ENCODE data around the gene SDC3. TPM values are rescaled to one million over a fixed set of nuclear protein-coding genes. Genes with fewer than 3 reads are reported as not detected.

Gene SDC3
- total RNA-seq, 1 donor from 2014 or later, result 2.4 TPM

DNA sequence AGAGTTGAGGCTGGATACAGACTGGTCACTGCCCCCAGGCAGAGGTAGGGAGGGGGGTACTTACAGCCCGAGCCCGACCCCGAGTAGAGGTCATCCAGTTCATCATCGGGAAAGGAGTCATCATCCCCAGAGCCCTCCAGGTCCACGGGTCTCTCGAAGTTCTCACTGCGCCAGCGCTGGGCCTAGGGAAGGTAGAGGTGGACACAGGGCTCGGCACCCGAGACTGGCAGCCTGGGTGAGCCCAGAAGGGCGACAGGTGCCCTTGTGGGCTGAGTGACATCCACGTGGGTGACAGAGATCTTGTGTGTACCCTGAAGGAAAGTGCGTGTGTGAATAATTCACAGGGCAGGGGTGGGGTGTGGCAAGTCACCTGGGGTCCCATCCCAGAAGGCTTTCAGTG is 30.0 kb downstream of the SDC3 start:
- Histone ChIP-seq H3K27me3 (ENCODE audit: control insufficient read depth, insufficient read depth, low read length) (peaks cover 2% of the 10 kb centered on the region), H3K4me3 (ENCODE audit: low read depth, low read length) (no peak overlapping the region), H3K36me3 (ENCODE audit: control insufficient read depth, insufficient read depth, low read length) (peaks cover 2% of the 10 kb centered on the region)
- DNase-seq (ENCODE audit: low read depth), result no peak
- FAIRE-seq, result no peak
- TF ChIP-seq, protein P1, sequence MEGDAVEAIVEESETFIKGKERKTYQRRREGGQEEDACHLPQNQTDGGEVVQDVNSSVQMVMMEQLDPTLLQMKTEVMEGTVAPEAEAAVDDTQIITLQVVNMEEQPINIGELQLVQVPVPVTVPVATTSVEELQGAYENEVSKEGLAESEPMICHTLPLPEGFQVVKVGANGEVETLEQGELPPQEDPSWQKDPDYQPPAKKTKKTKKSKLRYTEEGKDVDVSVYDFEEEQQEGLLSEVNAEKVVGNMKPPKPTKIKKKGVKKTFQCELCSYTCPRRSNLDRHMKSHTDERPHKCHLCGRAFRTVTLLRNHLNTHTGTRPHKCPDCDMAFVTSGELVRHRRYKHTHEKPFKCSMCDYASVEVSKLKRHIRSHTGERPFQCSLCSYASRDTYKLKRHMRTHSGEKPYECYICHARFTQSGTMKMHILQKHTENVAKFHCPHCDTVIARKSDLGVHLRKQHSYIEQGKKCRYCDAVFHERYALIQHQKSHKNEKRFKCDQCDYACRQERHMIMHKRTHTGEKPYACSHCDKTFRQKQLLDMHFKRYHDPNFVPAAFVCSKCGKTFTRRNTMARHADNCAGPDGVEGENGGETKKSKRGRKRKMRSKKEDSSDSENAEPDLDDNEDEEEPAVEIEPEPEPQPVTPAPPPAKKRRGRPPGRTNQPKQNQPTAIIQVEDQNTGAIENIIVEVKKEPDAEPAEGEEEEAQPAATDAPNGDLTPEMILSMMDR (IDR thresholded peaks at IDR 0.05; ENCODE audit: insufficient read depth, low read length, severe bottlenecking), result no peak

DNA sequence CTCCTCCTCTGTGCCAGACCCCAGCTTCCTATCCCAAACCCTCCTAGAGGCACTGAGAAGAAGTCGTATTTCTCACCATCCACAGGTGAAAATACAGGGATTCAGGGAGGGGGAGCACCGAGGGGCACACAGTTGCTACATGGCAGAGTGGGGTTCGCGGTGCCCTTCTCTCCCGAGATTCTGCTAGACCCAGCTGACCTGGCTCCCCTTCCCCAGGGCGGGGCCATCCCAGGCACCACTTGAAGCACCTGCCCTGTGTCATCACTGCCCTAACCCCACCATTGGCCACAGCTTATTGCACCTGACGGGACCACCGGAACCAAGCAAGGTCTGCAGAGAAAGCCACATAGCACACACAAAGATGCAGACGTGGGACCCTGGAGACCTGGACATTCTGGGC is 30.5 kb downstream of the SDC3 start:
- Histone ChIP-seq H3K4me3 (ENCODE audit: low read depth, low read length) (no peak overlapping the region), H3K36me3 (ENCODE audit: control insufficient read depth, insufficient read depth, low read length) (peaks cover 4% of the 10 kb centered on the region), H3K27me3 (ENCODE audit: control insufficient read depth, insufficient read depth, low read length) (peaks cover 2% of the 10 kb centered on the region)
- FAIRE-seq (no peak), DNase-seq (ENCODE audit: low read depth) (no peak)
- TF ChIP-seq, protein P1 (IDR thresholded peaks at IDR 0.05; ENCODE audit: insufficient read depth, low read length, severe bottlenecking), result no peak

GRCh38 chr1:30877205-30877912 is 31.2 kb downstream of the SDC3 start:
- FAIRE-seq (no peak), DNase-seq (ENCODE audit: low read depth) (peak; percentile 74)
- H3K36me3 ChIP-seq (ENCODE audit: control insufficient read depth, insufficient read depth, low read length), result peaks cover 8% of the 10 kb centered on the region
- H3K4me3 ChIP-seq (ENCODE audit: low read depth, low read length), result no peak overlapping the region
- H3K27me3 ChIP-seq (ENCODE audit: control insufficient read depth, insufficient read depth, low read length), result peaks cover 2% of the 10 kb centered on the region
- TF ChIP-seq, protein P1 (IDR thresholded peaks at IDR 0.05; ENCODE audit: insufficient read depth, low read length, severe bottlenecking), result no peak

- H3K27me3 ChIP-seq (ENCODE audit: control insufficient read depth, insufficient read depth, low read length), result no peaks in the 10 kb centered on the region
- no peak overlapping the region for H3K4me3 ChIP-seq (ENCODE audit: low read depth, low read length)
- no peak for FAIRE-seq
- TF ChIP-seq, protein P1 (IDR thresholded peaks at IDR 0.05; ENCODE audit: insufficient read depth, low read length, severe bottlenecking), result no peak
- no peak for DNase-seq (ENCODE audit: low read depth)
- H3K36me3 ChIP-seq (ENCODE audit: control insufficient read depth, insufficient read depth, low read length), result peaks cover 8% of the 10 kb centered on the region
Measured at GRCh38 chr1:30876451-30877204, 31.9 kb downstream of the SDC3 start.

GRCh38 chr1:30875916-30876315 is 32.6 kb downstream of the SDC3 start:
- Histone ChIP-seq H3K4me3 (ENCODE audit: low read depth, low read length) (no peak overlapping the region), H3K36me3 (ENCODE audit: control insufficient read depth, insufficient read depth, low read length) (peaks cover 8% of the 10 kb centered on the region)
- no peak for FAIRE-seq

More at GRCh38 chr1:30875916-30876315, 32.6 kb downstream of the SDC3 start:
- no peaks in the 10 kb centered on the region for H3K27me3 ChIP-seq (ENCODE audit: control insufficient read depth, insufficient read depth, low read length)
- TF ChIP-seq, protein P1 (IDR thresholded peaks at IDR 0.05; ENCODE audit: insufficient read depth, low read length, severe bottlenecking), result no peak
- DNase-seq (ENCODE audit: low read depth), result no peak

Measured in bronchial epithelial cell (primary cell).